SK-N-SH (cell line): ENCODE data around the gene GLCE. TPM values are rescaled to one million over a fixed set of nuclear protein-coding genes. Genes with fewer than 3 reads are reported as not detected.

Experiments
- CTCF ChIA-PET: fragments of 300-600, 350-600 bp; formaldehyde crosslinking; extraction: SDS; loops from one replicate; lab custom pipeline; 2021; lab: Yijun Ruan, JAX
- POLR2A ChIA-PET: fragments of 350-600 bp; sonication (Branson Sonifier 250); formaldehyde crosslinking; extraction: SDS; loops from one replicate; lab custom pipeline; 2020; ENCODE audit warnings: antibody characterized with exemption, inconsistent platforms; lab: Yijun Ruan, JAX
- DNase-seq: peaks from one replicate; pipeline ENCODE4 v3.0.0; 2012
- H2AFZ ChIP-seq: fragments of 200-600 bp; sonication (generic); 2 replicates; pipeline ENCODE4 v1.8.1; 2016; ENCODE audit warnings: antibody characterized with exemption, mild to moderate bottlenecking, low read depth
- H3F3A ChIP-seq: fragments of 200-600 bp; sonication (generic); replicated peaks from 2 replicates; pipeline ENCODE3; 2016; ENCODE audit warnings: antibody characterized with exemption, mild to moderate bottlenecking; ENCODE audit not compliant: insufficient read depth
- H3K27ac ChIP-seq, 2 experiments: fragments of 200-500 bp in 1 of 2; fragments of 200-600 bp in 1 of 2; sonication (Bioruptor generic) in 1 of 2; sonication (generic), shearing (Covaris generic) in 1 of 2; 2 replicates each; pipeline versions ENCODE4 v1.5.1 to v1.6.1; 2014 to 2016; ENCODE audit warnings: low read depth in 2 of 2, inconsistent platforms in 1 of 2, low read length in 1 of 2, mild to moderate bottlenecking in 1 of 2, mixed read lengths in 1 of 2
- H3K27me3 ChIP-seq: fragments of 200-600 bp; sonication (generic), shearing (Covaris generic); 2 replicates; pipeline ENCODE4 v1.6.1; 2016; ENCODE audit warnings: mixed run types; ENCODE audit not compliant: insufficient read depth
- H3K36me3 ChIP-seq, 2 experiments: fragments of 200-500 bp in 1 of 2; fragments of 200-600 bp in 1 of 2; sonication (Bioruptor generic) in 1 of 2; sonication (generic) in 1 of 2; replicated peaks in 1 of 2; 2 replicates each; pipeline versions ENCODE3 to v1.5.1; 2014 to 2016; ENCODE audit warnings: low read length in 1 of 2, mild to moderate bottlenecking in 1 of 2; ENCODE audit not compliant: insufficient read depth in 2 of 2, control insufficient read depth in 1 of 2
- H3K4me1 ChIP-seq, 2 experiments: fragments of 200-500 bp in 1 of 2; fragments of 200-600 bp in 1 of 2; sonication (Bioruptor generic) in 1 of 2; sonication (generic), shearing (Covaris generic) in 1 of 2; 2 replicates each; pipeline versions ENCODE4 v1.5.1 to v1.6.1; 2014 to 2016; ENCODE audit warnings: low read depth in 1 of 2, low read length in 1 of 2, mixed run types in 1 of 2; ENCODE audit not compliant: insufficient read depth in 2 of 2, control insufficient read depth in 1 of 2
- H3K4me2 ChIP-seq: fragments of 200-600 bp; sonication (generic), shearing (Covaris generic); 2 replicates; pipeline ENCODE4 v1.6.1; 2017; ENCODE audit warnings: mixed run types
- H3K4me3 ChIP-seq, 2 experiments: fragments of 200-500 bp in 1 of 2; fragments of 200-600 bp in 1 of 2; sonication (Bioruptor generic) in 1 of 2; sonication (generic), shearing (Covaris generic) in 1 of 2; 2 replicates each; pipeline versions ENCODE4 v1.5.1 to v1.8.1; 2014 to 2016; ENCODE audit warnings: low read depth in 2 of 2, inconsistent platforms in 1 of 2, low read length in 1 of 2, mild to moderate bottlenecking in 1 of 2, mixed read lengths in 1 of 2, moderate library complexity in 1 of 2
- H3K79me2 ChIP-seq: fragments of 200-600 bp; sonication (generic); 2 replicates; pipeline ENCODE4 v1.8.1; 2017; ENCODE audit warnings: mild to moderate bottlenecking; ENCODE audit not compliant: insufficient read depth
- H3K9ac ChIP-seq: fragments of 200-600 bp; sonication (generic); 2 replicates; pipeline ENCODE4 v1.6.1; 2017; ENCODE audit warnings: mixed run types
- H3K9me2 ChIP-seq: fragments of 200-600 bp; sonication (generic); 2 replicates; pipeline ENCODE4 v1.6.1; 2017; ENCODE audit warnings: mixed run types
- H3K9me3 ChIP-seq: fragments of 200-600 bp; sonication (generic); 2 replicates; pipeline ENCODE4 v1.6.1; 2017; ENCODE audit warnings: mixed run types, mild to moderate bottlenecking, moderate library complexity
- H4K20me1 ChIP-seq: fragments of 200-600 bp; sonication (generic); 2 replicates; pipeline ENCODE4 v1.6.1; 2017; ENCODE audit warnings: mild to moderate bottlenecking, mixed run types; ENCODE audit not compliant: insufficient read depth
- CHD2 ChIP-seq: fragments of 150-350 bp; IDR thresholded peaks from 2 replicates; pipeline ENCODE4 v1.6.1; 2018; ENCODE audit warnings: low read length; ENCODE audit not compliant: partially characterized antibody
- EP300 ChIP-seq, 2 experiments: IDR thresholded peaks; 2 replicates each; pipeline versions ENCODE4 v1.4.0 to v1.6.1; 2012; ENCODE audit warnings: borderline replicate concordance in 1 of 2, low read depth in 1 of 2, low read length in 1 of 2
- EZH2phosphoT487 ChIP-seq: fragments of 200-600 bp; sonication (generic); IDR thresholded peaks from 2 replicates; pipeline ENCODE4 v1.6.1; 2017; ENCODE audit warnings: low read depth, mixed run types, mild to moderate bottlenecking, antibody characterized with exemption, moderate library complexity, borderline replicate concordance
- FOXJ3 ChIP-seq: sonication (generic); formaldehyde crosslinking; IDR thresholded peaks from 2 replicates; pipeline ENCODE4 v1.5.1; 2020; ENCODE audit warnings: mild to moderate bottlenecking, missing genetic modification reagents
- FOXM1 ChIP-seq: IDR thresholded peaks from 2 replicates; pipeline ENCODE4 v1.4.0; 2012; ENCODE audit warnings: low read depth, mild to moderate bottlenecking
- GABPA ChIP-seq: IDR thresholded peaks from 2 replicates; pipeline ENCODE4 v1.4.0; 2012; ENCODE audit warnings: low read depth, mild to moderate bottlenecking
- JUND ChIP-seq: IDR thresholded peaks from 2 replicates; pipeline ENCODE4 v1.4.0; 2012
- MEF2A ChIP-seq: IDR thresholded peaks from 2 replicates; pipeline ENCODE4 v1.4.0; 2012; ENCODE audit warnings: low read depth, borderline replicate concordance
- NFIC ChIP-seq: IDR thresholded peaks from 2 replicates; pipeline ENCODE4 v1.4.0; 2012; ENCODE audit warnings: borderline replicate concordance
- POLR2AphosphoS5 ChIP-seq: IDR thresholded peaks from 2 replicates; pipeline ENCODE4 v1.6.1; 2012; ENCODE audit warnings: low read depth, low read length
- RCOR1 ChIP-seq: fragments of 150-350 bp; IDR thresholded peaks from 2 replicates; pipeline ENCODE4 v1.6.1; 2017; ENCODE audit warnings: antibody characterized with exemption, low read length
- RFX5 ChIP-seq: IDR thresholded peaks from 2 replicates; pipeline ENCODE4 v1.6.1; 2012; ENCODE audit warnings: mild to moderate bottlenecking, improper control_type of control experiment, low read length
- RXRA ChIP-seq: IDR thresholded peaks from 2 replicates; pipeline ENCODE4 v1.4.0; 2012; ENCODE audit warnings: low read depth, mild to moderate bottlenecking, borderline replicate concordance
- TAF1 ChIP-seq: IDR thresholded peaks from 2 replicates; pipeline ENCODE4 v1.6.1; 2012; ENCODE audit warnings: low read depth, mild to moderate bottlenecking, low read length, moderate library complexity, borderline replicate concordance
- TCF12 ChIP-seq: IDR thresholded peaks from 2 replicates; pipeline ENCODE4 v1.4.0; 2012
- TEAD4 ChIP-seq: IDR thresholded peaks from 2 replicates; pipeline ENCODE4 v1.4.0; 2012; ENCODE audit warnings: mild to moderate bottlenecking, borderline replicate concordance; ENCODE audit not compliant: insufficient read depth
- YY1 ChIP-seq: IDR thresholded peaks from 2 replicates; pipeline ENCODE4 v1.4.0; 2012; ENCODE audit warnings: low read depth, mild to moderate bottlenecking
- WGBS: methylation state at CpG from one replicate; pipeline ENCODE4 v1.1.6; 2017; ENCODE audit warnings: low lambda C conversion rate; 5-methylcytosine and 5-hydroxymethylcytosine counted together
- polyA plus RNA-seq, 3 experiments: library from polyadenylated mRNA; depleted of rRNA; stranded (reverse); fragments of >200 nt; gene quantifications; 2 replicates each; pipeline ENCODE4 v1.2.3, GENCODE V29; 2012
- TF ChIP-seq, protein P1 (sequence below): IDR thresholded peaks from 2 replicates; pipeline ENCODE4 v1.4.0; 2012; ENCODE audit warnings: low read depth
- TF ChIP-seq, protein P2 (sequence below): fragments of 150-350 bp; IDR thresholded peaks from 2 replicates; pipeline ENCODE4 v1.6.1; 2016; ENCODE audit warnings: mild to moderate bottlenecking, low read depth, low read length
- TF ChIP-seq, protein P3 (sequence below): fragments of 150-350 bp; IDR thresholded peaks from 2 replicates; pipeline ENCODE4 v1.6.1; 2017; ENCODE audit warnings: antibody characterized with exemption, low read length, low read depth, borderline replicate concordance
- TF ChIP-seq, protein P4 (sequence below): IDR thresholded peaks from 2 replicates; pipeline ENCODE4; 2012

The GLCE gene
- polyA plus RNA-seq, 1 of the 3 experiments (the other 2 are of a cell fraction): 19.5 TPM

DNA sequence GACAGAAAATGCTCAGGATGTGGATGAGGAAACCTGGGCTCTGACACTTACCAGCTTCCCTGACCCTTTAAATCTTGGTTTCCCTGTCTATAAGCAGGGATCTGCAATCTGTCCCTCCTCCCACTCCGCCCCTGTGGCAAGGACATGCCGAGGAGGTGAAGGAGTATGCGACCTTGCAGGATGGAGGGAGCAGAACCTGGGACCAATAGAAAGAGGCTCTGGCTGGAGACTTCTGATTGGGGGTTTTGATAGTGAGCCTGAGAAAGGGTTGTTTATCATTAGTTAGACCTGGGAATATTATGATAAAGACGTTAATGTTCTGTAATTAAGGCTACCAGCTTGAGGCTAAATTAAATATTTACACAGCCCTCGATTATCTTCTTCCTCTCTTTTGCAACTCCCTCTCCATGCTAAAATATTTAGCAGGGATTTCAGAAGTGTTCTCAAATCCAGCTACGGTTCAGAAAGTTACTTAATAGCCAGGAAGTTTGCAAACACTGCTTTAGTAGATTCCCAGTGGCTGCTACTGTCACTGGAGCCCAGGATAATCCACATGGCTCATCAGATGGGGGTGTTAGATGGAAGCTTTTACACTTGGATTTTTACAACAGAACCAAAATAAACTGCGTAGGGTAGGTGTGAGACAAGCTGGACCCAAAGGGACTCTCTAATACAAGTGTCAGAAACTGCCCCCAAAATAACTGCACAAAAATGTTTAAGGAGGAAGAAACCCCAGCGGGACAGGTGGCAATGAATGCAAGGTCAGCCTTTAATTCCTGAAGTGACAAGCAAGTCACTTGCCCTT, 129.1 kb downstream of the GLCE start:
- ChIA-PET POLR2A (no interaction called here), CTCF (interaction anchor here (0.7 to 4.3 kb wide), 8 partner anchors 10 to 230 kb away, joined by 3 to 14 read pairs (median 4); no protein-coding TSS in a partner anchor)
- 57% methylated on average over 8 of the region's 8 CpGs for WGBS
- no peak overlapping the region for H2AFZ ChIP-seq
- H4K20me1 ChIP-seq: no peaks in the 10 kb centered on the region
- H3K4me1 ChIP-seq: peaks cover 0 to 18% of the 10 kb centered on the region in 2 experiments; a peak in 2 of 4 replicates
- no peak overlapping the region for H3K4me2 ChIP-seq
- no peak overlapping the region for H3K9ac ChIP-seq
- H3K36me3 ChIP-seq: no peaks in the 10 kb centered on the region
- H3K9me2 ChIP-seq: no peaks in the 10 kb centered on the region
- H3K79me2 ChIP-seq: no peaks in the 10 kb centered on the region
- no peaks in the 10 kb centered on the region for H3K27me3 ChIP-seq
- TF ChIP-seq MEF2A: no peak
- no peak for TF ChIP-seq FOXM1
- no peak for TF ChIP-seq NFIC
- no peak for TF ChIP-seq EZH2phosphoT487
- TF ChIP-seq GABPA: no peak
- TF ChIP-seq JUND: no peak
- TF ChIP-seq TCF12: no peak
- TF ChIP-seq, protein P1, sequence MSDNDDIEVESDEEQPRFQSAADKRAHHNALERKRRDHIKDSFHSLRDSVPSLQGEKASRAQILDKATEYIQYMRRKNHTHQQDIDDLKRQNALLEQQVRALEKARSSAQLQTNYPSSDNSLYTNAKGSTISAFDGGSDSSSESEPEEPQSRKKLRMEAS: no peak
- TF ChIP-seq EP300 (IDR thresholded peaks at IDR 0.05; ENCODE audit: borderline replicate concordance in 1 of 2, low read depth in 1 of 2, low read length in 1 of 2): no peak
- no peak for TF ChIP-seq YY1
- TF ChIP-seq RXRA: no peak
- TF ChIP-seq TEAD4: no peak
- TF ChIP-seq, protein P2, sequence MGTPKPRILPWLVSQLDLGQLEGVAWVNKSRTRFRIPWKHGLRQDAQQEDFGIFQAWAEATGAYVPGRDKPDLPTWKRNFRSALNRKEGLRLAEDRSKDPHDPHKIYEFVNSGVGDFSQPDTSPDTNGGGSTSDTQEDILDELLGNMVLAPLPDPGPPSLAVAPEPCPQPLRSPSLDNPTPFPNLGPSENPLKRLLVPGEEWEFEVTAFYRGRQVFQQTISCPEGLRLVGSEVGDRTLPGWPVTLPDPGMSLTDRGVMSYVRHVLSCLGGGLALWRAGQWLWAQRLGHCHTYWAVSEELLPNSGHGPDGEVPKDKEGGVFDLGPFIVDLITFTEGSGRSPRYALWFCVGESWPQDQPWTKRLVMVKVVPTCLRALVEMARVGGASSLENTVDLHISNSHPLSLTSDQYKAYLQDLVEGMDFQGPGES: no peak
- H3K4me3 ChIP-seq: no peak overlapping the region
- H3K27ac ChIP-seq: no peak overlapping the region; a peak in 1 of 4 replicates
- no peak for DNase-seq
- H3K9me3 ChIP-seq: no peaks in the 10 kb centered on the region
- H3F3A ChIP-seq: no peaks in the 10 kb centered on the region

DNA sequence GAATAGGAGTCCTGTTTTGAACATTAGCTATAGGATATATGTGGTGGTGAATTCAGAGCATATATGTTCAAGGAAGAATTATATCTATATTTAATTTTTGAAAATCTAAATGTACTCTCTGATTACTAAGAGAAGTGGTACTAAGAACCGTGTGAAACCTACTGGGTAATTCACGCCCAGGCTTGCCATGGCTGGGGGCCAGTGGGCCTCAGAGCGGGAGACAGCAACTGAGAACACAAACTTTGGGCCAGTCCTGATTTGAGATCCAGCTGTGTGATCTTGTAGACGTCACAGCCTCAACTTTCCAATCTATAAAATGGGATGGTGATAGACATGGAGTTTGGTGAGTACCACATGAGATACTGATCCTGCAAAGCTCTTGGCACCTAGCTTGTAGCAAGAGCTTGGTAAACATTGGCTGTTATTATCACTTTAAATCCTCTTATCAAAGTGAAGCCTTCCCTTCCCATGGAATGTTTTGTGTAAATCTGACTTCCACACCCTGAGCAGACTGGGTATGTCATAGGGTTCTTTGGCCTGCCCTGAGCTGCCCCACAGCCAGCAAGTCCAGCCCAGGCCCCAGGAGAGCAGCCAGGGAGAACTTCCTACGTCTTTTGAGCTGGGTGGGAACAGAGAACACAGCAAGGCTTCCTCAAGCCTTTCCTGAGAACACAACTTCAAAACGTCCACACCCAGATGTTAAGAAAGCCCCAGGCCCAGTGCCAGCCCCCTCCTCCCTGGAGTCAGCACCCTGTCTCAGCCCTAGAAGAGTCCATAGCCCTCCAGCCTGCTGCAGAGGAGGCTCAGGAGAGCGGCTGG, 130.1 kb downstream of the GLCE start:
- H3K4me2 ChIP-seq: no peak overlapping the region
- no peaks in the 10 kb centered on the region for H3K27me3 ChIP-seq
- no peaks in the 10 kb centered on the region for H3F3A ChIP-seq
- no peaks in the 10 kb centered on the region for H3K36me3 ChIP-seq
- CTCF ChIA-PET: interaction anchor here (0.8 to 4.3 kb wide), 7 partner anchors 9 to 231 kb away, joined by 3 to 14 read pairs (median 4); no protein-coding TSS in a partner anchor
- H3K9ac ChIP-seq: no peak overlapping the region
- no peaks in the 10 kb centered on the region for H3K9me3 ChIP-seq
- no peaks in the 10 kb centered on the region for H3K79me2 ChIP-seq
- peaks cover 0 to 18% of the 10 kb centered on the region in 2 experiments; a peak in 2 of 4 replicates for H3K4me1 ChIP-seq
- no peaks in the 10 kb centered on the region for H3K9me2 ChIP-seq
- H3K27ac ChIP-seq: no peak overlapping the region
- no peak overlapping the region for H3K4me3 ChIP-seq
- H2AFZ ChIP-seq: no peak overlapping the region
- no peaks in the 10 kb centered on the region for H4K20me1 ChIP-seq
- DNase-seq: no peak
- POLR2A ChIA-PET: no interaction called here
- WGBS: 70% methylated on average over 7 of the region's 7 CpGs
- TF ChIP-seq NFIC: no peak
- no peak for TF ChIP-seq TAF1
- no peak for TF ChIP-seq FOXM1
- TF ChIP-seq RFX5: no peak
- TF ChIP-seq GABPA: no peak
- TF ChIP-seq CHD2: no peak
- TF ChIP-seq RCOR1: no peak
- TF ChIP-seq RXRA: no peak
- TF ChIP-seq, protein P3, sequence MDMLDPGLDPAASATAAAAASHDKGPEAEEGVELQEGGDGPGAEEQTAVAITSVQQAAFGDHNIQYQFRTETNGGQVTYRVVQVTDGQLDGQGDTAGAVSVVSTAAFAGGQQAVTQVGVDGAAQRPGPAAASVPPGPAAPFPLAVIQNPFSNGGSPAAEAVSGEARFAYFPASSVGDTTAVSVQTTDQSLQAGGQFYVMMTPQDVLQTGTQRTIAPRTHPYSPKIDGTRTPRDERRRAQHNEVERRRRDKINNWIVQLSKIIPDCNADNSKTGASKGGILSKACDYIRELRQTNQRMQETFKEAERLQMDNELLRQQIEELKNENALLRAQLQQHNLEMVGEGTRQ: no peak
- TF ChIP-seq, protein P1: no peak
- TF ChIP-seq, protein P4, sequence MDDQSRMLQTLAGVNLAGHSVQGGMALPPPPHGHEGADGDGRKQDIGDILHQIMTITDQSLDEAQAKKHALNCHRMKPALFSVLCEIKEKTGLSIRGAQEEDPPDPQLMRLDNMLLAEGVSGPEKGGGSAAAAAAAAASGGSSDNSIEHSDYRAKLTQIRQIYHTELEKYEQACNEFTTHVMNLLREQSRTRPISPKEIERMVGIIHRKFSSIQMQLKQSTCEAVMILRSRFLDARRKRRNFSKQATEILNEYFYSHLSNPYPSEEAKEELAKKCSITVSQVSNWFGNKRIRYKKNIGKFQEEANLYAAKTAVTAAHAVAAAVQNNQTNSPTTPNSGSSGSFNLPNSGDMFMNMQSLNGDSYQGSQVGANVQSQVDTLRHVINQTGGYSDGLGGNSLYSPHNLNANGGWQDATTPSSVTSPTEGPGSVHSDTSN: no peak
- TF ChIP-seq TCF12: no peak
- TF ChIP-seq YY1: no peak
- no peak for TF ChIP-seq POLR2AphosphoS5
- no peak for TF ChIP-seq EP300 (IDR thresholded peaks at IDR 0.05; ENCODE audit: borderline replicate concordance in 1 of 2, low read depth in 1 of 2, low read length in 1 of 2)
- TF ChIP-seq FOXJ3 (CRISPR knock-in tag): no peak
